WTC11 (cell line): Measurements from ENCODE around the gene DERA. TPM values are rescaled to one million over a fixed set of nuclear protein-coding genes. Genes with fewer than 3 reads are reported as not detected.
"Not testable (repeated sequence)": the region's sequence is repeated elsewhere in the genome, so short reads cannot be mapped to it uniquely, and the experiment has no call there.

Source experiments
- ATAC-seq: fragments of 200-7000 bp; cut with Tn5 transposase; 2 replicates; pipeline ENCODE4 v1.10.0; 2021; ENCODE audit warnings: mild to moderate bottlenecking, moderate library complexity
- CTCF ChIA-PET: fragments of 300-600 bp; sonication (Branson Sonifier 250); formaldehyde crosslinking; loops from one replicate; lab custom pipeline; 2021; ENCODE audit warnings: antibody characterized with exemption; lab: Charles Lee
- POLR2A ChIA-PET: fragments of 350-600 bp; sonication (Branson Sonifier 250); formaldehyde crosslinking; loops from one replicate; lab custom pipeline; 2021; ENCODE audit warnings: antibody characterized with exemption; lab: Charles Lee
- DNase-seq: peaks from one replicate; pipeline ENCODE4 v3.0.0; 2021; ENCODE audit warnings: low spot score
- H3K27ac Mint-ChIP-seq: 2 replicates; pipeline ENCODE4 v1.8.0; 2021; ENCODE audit warnings: mixed read lengths
- H3K27me3 Mint-ChIP-seq: 2 replicates; pipeline ENCODE4 v1.8.0; 2021; ENCODE audit warnings: low read depth, mild to moderate bottlenecking, moderate library complexity, mixed read lengths
- H3K36me3 Mint-ChIP-seq: 2 replicates; pipeline ENCODE4 v1.8.0; 2021; ENCODE audit warnings: mixed read lengths
- H3K4me1 Mint-ChIP-seq: 2 replicates; pipeline ENCODE4 v1.8.0; 2022; ENCODE audit warnings: mixed read lengths
- H3K4me3 Mint-ChIP-seq: 2 replicates; pipeline ENCODE4 v1.8.0; 2021; ENCODE audit warnings: mild to moderate bottlenecking, moderate library complexity, mixed read lengths
- H3K9me3 Mint-ChIP-seq: 2 replicates; pipeline ENCODE4 v1.8.0; 2021; ENCODE audit warnings: mixed read lengths
- ESRRA ChIP-seq: sonication (generic); formaldehyde crosslinking; IDR thresholded peaks from 2 replicates; pipeline ENCODE4 v1.8.1; 2022; ENCODE audit warnings: mild to moderate bottlenecking, missing genetic modification reagents, borderline replicate concordance
- FOXJ3 ChIP-seq: sonication (generic); formaldehyde crosslinking; IDR thresholded peaks from 2 replicates; pipeline ENCODE4 v1.9.0; 2021; ENCODE audit warnings: missing genetic modification reagents, mild to moderate bottlenecking, borderline replicate concordance
- FOXP1 ChIP-seq: sonication (generic); formaldehyde crosslinking; IDR thresholded peaks from 2 replicates; pipeline ENCODE4 v1.8.0; 2022; ENCODE audit warnings: missing genetic modification reagents, mild to moderate bottlenecking, moderate library complexity, borderline replicate concordance
- GTF2I ChIP-seq: fragments of 250-450 bp; sonication (Bioruptor Pico); conservative IDR thresholded peaks from 2 replicates; pipeline ENCODE4 v1.4.0; 2021; ENCODE audit warnings: mild to moderate bottlenecking
- NFYB ChIP-seq: sonication (generic); formaldehyde crosslinking; conservative IDR thresholded peaks from 2 replicates; pipeline ENCODE4 v1.8.0; 2022; ENCODE audit warnings: low read depth, missing genetic modification reagents
- SMAD3 ChIP-seq: sonication (generic); formaldehyde crosslinking; IDR thresholded peaks from 2 replicates; pipeline ENCODE4 v1.8.0; 2022; ENCODE audit warnings: missing genetic modification reagents, mild to moderate bottlenecking, borderline replicate concordance
- TCF7 ChIP-seq: sonication (generic); formaldehyde crosslinking; IDR thresholded peaks from 2 replicates; pipeline ENCODE4 v1.8.0; 2022; ENCODE audit warnings: mild to moderate bottlenecking, low read depth, missing genetic modification reagents, moderate library complexity
- TEAD1 ChIP-seq: sonication (generic); formaldehyde crosslinking; IDR thresholded peaks from 2 replicates; pipeline ENCODE4 v1.8.0; 2022; ENCODE audit warnings: mild to moderate bottlenecking, missing genetic modification reagents
- ZNF219 ChIP-seq: sonication (generic); formaldehyde crosslinking; IDR thresholded peaks from 2 replicates; pipeline ENCODE4 v1.8.0; 2023; ENCODE audit warnings: missing genetic modification reagents, mild to moderate bottlenecking, borderline replicate concordance
- ZNF671 ChIP-seq: fragments of 250-450 bp; sonication (Bioruptor Pico); IDR thresholded peaks from 2 replicates; pipeline ENCODE4 v1.8.0; 2021; ENCODE audit warnings: mild to moderate bottlenecking
- total RNA-seq: library from RNA; stranded (reverse); gene quantifications from 3 replicates; pipeline ENCODE4 v1.2.3, GENCODE V29; 2021
- TF ChIP-seq, protein P1 (sequence below): sonication (generic); formaldehyde crosslinking; IDR thresholded peaks from 2 replicates; pipeline ENCODE4 v1.8.1; 2023; ENCODE audit warnings: mild to moderate bottlenecking, missing genetic modification reagents, moderate library complexity
- TF ChIP-seq, protein P2 (sequence below): sonication (generic); formaldehyde crosslinking; IDR thresholded peaks from 2 replicates; pipeline ENCODE4 v1.8.1; 2022; ENCODE audit warnings: low read depth, missing genetic modification reagents, borderline replicate concordance
- TF ChIP-seq, protein P3 (sequence below): fragments of 250-450 bp; sonication (Bioruptor Pico); IDR thresholded peaks from 2 replicates; pipeline ENCODE4 v1.9.0; 2021; ENCODE audit warnings: mild to moderate bottlenecking
- TF ChIP-seq, protein P4 (sequence below): sonication (generic); formaldehyde crosslinking; IDR thresholded peaks from 2 replicates; pipeline ENCODE4 v1.8.0; 2022; ENCODE audit warnings: mild to moderate bottlenecking, missing genetic modification reagents
- TF ChIP-seq, protein P5 (sequence below): sonication (generic); formaldehyde crosslinking; IDR thresholded peaks from 2 replicates; pipeline ENCODE4 v1.8.0; 2023; ENCODE audit warnings: missing genetic modification reagents, mild to moderate bottlenecking, borderline replicate concordance

DERA gene
- total RNA-seq, 1 experiment from 2014 or later, result 22.4 TPM

DNA sequence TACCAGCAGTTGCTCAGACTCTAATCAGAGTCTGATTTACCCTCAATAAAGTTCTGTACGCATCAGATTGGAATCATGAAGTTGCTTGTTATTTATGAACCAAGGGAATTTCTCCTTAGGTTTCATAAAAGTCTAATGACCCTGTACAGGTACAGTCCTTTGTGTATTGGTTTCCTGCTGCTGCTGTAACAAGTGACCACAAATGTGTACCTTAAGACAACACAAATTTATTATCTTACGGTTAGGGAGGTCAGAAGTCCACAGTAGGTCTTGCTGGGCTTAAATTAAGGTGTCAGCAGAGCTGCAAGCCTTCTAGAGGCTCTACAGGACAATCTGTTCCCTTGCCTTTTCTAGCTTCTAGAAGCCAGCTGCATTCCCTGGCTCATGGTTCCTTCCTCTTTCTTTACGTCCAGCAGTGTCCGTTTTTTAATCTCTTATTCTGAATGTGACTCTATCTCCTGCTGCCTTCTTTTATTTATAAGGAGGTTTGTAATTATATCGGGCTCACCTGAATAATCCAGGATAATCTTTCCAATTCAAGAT, 6.7 kb upstream of the DERA start:
- POLR2A ChIA-PET, result no interaction called here
- peaks cover 36% of the 10 kb centered on the region for H3K36me3 Mint-ChIP-seq
- no peak overlapping the region for H3K4me3 Mint-ChIP-seq
- TF ChIP-seq TEAD1 (no peak), NFYB (no peak), TCF7 (CRISPR knock-in tag) (no peak), ZNF219 (CRISPR knock-in tag) (no peak), ZNF671 (CRISPR knock-in tag) (no peak)
- TF ChIP-seq, protein P1, sequence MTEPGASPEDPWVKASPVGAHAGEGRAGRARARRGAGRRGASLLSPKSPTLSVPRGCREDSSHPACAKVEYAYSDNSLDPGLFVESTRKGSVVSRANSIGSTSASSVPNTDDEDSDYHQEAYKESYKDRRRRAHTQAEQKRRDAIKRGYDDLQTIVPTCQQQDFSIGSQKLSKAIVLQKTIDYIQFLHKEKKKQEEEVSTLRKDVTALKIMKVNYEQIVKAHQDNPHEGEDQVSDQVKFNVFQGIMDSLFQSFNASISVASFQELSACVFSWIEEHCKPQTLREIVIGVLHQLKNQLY (CRISPR knock-in tag), result no peak
- TF ChIP-seq, protein P2, sequence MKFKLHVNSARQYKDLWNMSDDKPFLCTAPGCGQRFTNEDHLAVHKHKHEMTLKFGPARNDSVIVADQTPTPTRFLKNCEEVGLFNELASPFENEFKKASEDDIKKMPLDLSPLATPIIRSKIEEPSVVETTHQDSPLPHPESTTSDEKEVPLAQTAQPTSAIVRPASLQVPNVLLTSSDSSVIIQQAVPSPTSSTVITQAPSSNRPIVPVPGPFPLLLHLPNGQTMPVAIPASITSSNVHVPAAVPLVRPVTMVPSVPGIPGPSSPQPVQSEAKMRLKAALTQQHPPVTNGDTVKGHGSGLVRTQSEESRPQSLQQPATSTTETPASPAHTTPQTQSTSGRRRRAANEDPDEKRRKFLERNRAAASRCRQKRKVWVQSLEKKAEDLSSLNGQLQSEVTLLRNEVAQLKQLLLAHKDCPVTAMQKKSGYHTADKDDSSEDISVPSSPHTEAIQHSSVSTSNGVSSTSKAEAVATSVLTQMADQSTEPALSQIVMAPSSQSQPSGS (CRISPR knock-in tag), result no peak
- CTCF ChIA-PET, result no interaction called here
- ATAC-seq (no peak), DNase-seq (no peak)
- no peak overlapping the region for H3K27ac Mint-ChIP-seq
- no peaks in the 10 kb centered on the region for H3K27me3 Mint-ChIP-seq
- no peaks in the 10 kb centered on the region for H3K9me3 Mint-ChIP-seq
- H3K4me1 Mint-ChIP-seq, result no peaks in the 10 kb centered on the region

DNA sequence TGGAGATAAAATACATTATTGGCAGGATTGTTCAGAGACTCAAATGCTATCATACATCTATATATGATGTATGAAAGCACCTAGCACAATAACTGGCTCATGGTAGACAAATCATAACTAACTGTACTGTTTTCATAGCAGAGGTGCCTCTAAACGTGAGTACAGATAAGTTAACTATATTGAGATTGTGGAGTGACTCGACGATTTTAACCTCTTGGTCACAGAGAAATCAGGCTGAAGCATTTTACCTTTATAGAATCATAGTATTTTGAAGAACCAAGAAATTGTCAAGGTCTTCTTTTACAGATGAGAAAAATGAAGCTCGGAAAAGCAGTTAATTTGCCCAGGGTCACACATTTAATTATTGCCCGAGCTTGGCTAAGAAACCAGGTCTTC, 666 bp upstream of the DERA start:
- H3K9me3 Mint-ChIP-seq, result no peaks in the 10 kb centered on the region
- POLR2A ChIA-PET, result interaction anchor here (0.8 to 1.2 kb wide), 3 partner anchors 18 to 27 kb away, joined by 3 to 5 read pairs (median 3); no protein-coding TSS in a partner anchor
- CTCF ChIA-PET, result interaction anchor here (0.7 to 2.4 kb wide), 8 partner anchors 10 to 378 kb away, joined by 3 to 19 read pairs (median 5); no protein-coding TSS in a partner anchor
- no peak for DNase-seq
- no peak overlapping the region for H3K27ac Mint-ChIP-seq
- H3K36me3 Mint-ChIP-seq, result no peaks in the 10 kb centered on the region
- peaks cover 21% of the 10 kb centered on the region for H3K4me1 Mint-ChIP-seq
- TF ChIP-seq FOXJ3 (CRISPR knock-in tag), result no peak
- TF ChIP-seq GTF2I (CRISPR knock-in tag), result no peak
- no peak for TF ChIP-seq ESRRA (CRISPR knock-in tag)
- TF ChIP-seq, all 79 proteins: peak for 0
- Mint-ChIP-seq H3K4me3 (peak overlapping the region; percentile 82), H3K27me3 (peaks cover 7% of the 10 kb centered on the region; the same call in 1 of the 2 replicates)
- no peak for ATAC-seq

DNA sequence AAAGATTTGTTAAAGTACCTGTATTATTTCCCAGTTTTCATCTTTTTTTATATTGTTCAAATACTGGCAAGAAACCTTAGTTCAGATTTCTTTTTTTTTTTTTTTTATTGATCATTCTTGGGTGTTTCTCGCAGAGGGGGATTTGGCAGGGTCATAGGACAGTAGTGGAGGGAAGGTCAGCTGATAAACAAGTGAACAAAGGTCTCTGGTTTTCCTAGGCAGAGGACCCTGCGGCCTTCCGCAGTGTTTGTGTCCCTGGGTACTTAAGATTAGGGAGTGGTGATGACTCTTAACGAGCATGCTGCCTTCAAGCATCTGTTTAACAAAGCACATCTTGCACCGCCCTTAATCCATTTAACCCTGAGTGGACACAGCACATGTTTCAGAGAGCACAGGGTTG, 799 bp downstream of the DERA start:
- H3K36me3 Mint-ChIP-seq, POLR2A ChIA-PET, H3K9me3 Mint-ChIP-seq, ATAC-seq, DNase-seq, H3K27me3 Mint-ChIP-seq: not testable (repeated sequence)
- Mint-ChIP-seq H3K27ac (0 out of 2 replicates have a peak overlapping the region, but pooled peaks have one; percentile 66), H3K4me1 (peaks cover 25% of the 10 kb centered on the region), H3K4me3 (peak overlapping the region; percentile 82)
- CTCF ChIA-PET, result interaction anchor here (0.7 to 2.4 kb wide), 4 partner anchors 11 to 148 kb away, joined by 3 to 19 read pairs (median 6); no protein-coding TSS in a partner anchor

DNA sequence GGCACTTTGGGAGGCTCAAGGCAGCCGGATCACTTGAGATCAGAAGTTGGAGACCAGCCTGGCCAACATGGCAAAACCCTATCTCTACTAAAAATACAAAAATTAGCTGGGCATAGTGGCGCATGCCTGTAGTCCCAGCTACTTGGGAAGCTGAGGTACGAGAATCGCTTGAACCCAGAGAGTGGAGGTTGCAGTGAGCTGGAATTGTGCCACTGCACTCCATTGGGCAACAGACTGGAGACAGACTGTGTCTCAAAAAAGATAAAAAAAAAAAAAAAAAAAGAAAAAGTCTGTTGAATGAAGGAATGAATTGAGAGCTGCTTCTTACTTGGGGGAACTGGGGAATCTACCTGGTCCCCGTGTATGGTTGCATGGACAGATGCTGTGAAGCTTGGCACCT, 3.0 kb downstream of the DERA start:
- ATAC-seq, H3K36me3 Mint-ChIP-seq, DNase-seq, H3K27me3 Mint-ChIP-seq, H3K4me3 Mint-ChIP-seq, H3K27ac Mint-ChIP-seq, H3K9me3 Mint-ChIP-seq: not testable (repeated sequence)
- ChIA-PET CTCF (interaction anchor here (0.7 kb wide), 1 partner anchor 8 kb away, joined by 3 read pairs; no protein-coding TSS in a partner anchor), POLR2A (interaction anchor here (0.6 kb wide), 1 partner anchor 90 kb away, joined by 4 read pairs; no protein-coding TSS in a partner anchor)
- peaks cover 34% of the 10 kb centered on the region for H3K4me1 Mint-ChIP-seq

DNA sequence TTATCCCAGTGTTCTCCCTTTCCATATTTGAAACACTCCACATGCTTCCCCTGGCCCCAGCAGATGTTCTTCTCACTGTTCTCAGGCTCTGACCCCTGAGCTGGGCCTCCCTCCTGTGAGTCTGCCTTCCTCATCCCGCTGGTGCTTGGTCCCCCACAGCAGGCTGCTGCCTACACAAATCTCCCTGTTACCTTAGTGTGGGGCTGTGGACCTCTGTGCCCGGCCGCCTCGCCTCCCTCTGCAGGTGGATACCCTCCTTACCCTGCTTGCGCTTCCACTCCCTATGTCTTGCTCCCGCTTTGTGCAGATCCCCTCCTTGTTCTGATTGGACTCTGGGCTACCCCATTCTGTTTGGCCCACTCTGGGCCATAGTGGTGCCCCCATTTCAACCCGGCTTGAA, 6.9 kb downstream of the DERA start:
- Mint-ChIP-seq H3K36me3 (no peaks in the 10 kb centered on the region), H3K4me3 (no peak overlapping the region), H3K27ac (no peak overlapping the region), H3K4me1 (peaks cover 26% of the 10 kb centered on the region), H3K9me3 (no peaks in the 10 kb centered on the region), H3K27me3 (no peaks in the 10 kb centered on the region)
- ATAC-seq, result peak; percentile 68
- CTCF ChIA-PET, result interaction anchor here (0.6 to 1.8 kb wide), 3 partner anchors 19 to 923 kb away, joined by 3 to 5 read pairs (median 3); no protein-coding TSS in a partner anchor
- POLR2A ChIA-PET, result no interaction called here
- DNase-seq, result no peak
- TF ChIP-seq SMAD3 (CRISPR knock-in tag), result no peak
- TF ChIP-seq, protein P3, sequence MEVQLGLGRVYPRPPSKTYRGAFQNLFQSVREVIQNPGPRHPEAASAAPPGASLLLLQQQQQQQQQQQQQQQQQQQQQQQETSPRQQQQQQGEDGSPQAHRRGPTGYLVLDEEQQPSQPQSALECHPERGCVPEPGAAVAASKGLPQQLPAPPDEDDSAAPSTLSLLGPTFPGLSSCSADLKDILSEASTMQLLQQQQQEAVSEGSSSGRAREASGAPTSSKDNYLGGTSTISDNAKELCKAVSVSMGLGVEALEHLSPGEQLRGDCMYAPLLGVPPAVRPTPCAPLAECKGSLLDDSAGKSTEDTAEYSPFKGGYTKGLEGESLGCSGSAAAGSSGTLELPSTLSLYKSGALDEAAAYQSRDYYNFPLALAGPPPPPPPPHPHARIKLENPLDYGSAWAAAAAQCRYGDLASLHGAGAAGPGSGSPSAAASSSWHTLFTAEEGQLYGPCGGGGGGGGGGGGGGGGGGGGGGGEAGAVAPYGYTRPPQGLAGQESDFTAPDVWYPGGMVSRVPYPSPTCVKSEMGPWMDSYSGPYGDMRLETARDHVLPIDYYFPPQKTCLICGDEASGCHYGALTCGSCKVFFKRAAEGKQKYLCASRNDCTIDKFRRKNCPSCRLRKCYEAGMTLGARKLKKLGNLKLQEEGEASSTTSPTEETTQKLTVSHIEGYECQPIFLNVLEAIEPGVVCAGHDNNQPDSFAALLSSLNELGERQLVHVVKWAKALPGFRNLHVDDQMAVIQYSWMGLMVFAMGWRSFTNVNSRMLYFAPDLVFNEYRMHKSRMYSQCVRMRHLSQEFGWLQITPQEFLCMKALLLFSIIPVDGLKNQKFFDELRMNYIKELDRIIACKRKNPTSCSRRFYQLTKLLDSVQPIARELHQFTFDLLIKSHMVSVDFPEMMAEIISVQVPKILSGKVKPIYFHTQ (CRISPR knock-in tag), result no peak
- TF ChIP-seq FOXP1 (CRISPR knock-in tag), result no peak
- TF ChIP-seq, protein P4, sequence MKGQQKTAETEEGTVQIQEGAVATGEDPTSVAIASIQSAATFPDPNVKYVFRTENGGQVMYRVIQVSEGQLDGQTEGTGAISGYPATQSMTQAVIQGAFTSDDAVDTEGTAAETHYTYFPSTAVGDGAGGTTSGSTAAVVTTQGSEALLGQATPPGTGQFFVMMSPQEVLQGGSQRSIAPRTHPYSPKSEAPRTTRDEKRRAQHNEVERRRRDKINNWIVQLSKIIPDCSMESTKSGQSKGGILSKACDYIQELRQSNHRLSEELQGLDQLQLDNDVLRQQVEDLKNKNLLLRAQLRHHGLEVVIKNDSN (CRISPR knock-in tag), result no peak
- TF ChIP-seq, protein P5, sequence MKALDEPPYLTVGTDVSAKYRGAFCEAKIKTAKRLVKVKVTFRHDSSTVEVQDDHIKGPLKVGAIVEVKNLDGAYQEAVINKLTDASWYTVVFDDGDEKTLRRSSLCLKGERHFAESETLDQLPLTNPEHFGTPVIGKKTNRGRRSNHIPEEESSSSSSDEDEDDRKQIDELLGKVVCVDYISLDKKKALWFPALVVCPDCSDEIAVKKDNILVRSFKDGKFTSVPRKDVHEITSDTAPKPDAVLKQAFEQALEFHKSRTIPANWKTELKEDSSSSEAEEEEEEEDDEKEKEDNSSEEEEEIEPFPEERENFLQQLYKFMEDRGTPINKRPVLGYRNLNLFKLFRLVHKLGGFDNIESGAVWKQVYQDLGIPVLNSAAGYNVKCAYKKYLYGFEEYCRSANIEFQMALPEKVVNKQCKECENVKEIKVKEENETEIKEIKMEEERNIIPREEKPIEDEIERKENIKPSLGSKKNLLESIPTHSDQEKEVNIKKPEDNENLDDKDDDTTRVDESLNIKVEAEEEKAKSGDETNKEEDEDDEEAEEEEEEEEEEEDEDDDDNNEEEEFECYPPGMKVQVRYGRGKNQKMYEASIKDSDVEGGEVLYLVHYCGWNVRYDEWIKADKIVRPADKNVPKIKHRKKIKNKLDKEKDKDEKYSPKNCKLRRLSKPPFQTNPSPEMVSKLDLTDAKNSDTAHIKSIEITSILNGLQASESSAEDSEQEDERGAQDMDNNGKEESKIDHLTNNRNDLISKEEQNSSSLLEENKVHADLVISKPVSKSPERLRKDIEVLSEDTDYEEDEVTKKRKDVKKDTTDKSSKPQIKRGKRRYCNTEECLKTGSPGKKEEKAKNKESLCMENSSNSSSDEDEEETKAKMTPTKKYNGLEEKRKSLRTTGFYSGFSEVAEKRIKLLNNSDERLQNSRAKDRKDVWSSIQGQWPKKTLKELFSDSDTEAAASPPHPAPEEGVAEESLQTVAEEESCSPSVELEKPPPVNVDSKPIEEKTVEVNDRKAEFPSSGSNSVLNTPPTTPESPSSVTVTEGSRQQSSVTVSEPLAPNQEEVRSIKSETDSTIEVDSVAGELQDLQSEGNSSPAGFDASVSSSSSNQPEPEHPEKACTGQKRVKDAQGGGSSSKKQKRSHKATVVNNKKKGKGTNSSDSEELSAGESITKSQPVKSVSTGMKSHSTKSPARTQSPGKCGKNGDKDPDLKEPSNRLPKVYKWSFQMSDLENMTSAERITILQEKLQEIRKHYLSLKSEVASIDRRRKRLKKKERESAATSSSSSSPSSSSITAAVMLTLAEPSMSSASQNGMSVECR (CRISPR knock-in tag), result no peak
